Measurements from ENCODE around the gene MTCL1. TPM values are rescaled to one million over a fixed set of nuclear protein-coding genes. Genes with fewer than 3 reads are reported as not detected.

MTCL1 gene
- total RNA-seq, 1 donor from 2014 or later = 59.3 TPM

DNA sequence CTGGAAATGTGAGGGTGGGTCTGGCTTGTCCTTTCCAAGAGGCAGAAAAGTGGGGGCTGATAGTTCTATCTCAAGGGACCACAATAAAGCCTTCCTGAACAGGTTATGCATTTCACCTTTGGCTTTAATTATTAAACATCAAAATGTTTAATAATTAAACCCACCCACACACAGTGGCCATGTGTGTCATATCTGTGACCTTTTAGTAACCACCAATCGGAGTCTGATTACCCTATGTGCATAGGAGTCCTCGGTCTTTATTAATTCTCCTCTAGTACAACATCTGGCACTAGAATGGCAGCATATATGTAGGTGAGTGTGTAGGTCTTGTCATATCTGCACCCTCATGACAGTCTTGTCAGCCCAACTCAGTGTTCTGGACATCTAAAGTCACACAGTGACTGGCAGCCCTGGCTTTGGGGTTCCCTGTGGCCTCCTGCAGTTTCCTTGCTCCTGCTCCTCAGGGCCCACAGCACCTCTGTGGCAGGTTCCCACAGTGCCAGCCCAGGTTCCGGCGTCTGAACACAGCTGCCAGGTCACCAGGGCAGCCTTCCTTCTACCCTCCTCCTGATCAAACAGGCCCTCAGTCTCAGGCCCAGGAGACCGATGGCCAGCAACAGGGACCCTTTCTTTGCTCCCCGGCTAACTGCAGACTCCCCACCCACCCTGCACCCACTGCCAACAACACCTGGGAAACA, 100.9 kb downstream of the MTCL1 start:
- H3K36me3 ChIP-seq (ENCODE audit: insufficient read depth, low read length) = peaks cover 25% of the 10 kb centered on the region
- H3K36me3 Mint-ChIP-seq (ENCODE audit: low read depth, unreplicated experiment) = peaks cover 27% of the 10 kb centered on the region
- peaks cover 20% of the 10 kb centered on the region for H3K4me1 Mint-ChIP-seq (ENCODE audit: low read depth, unreplicated experiment)
- no peak overlapping the region for H3K4me3 Mint-ChIP-seq (ENCODE audit: unreplicated experiment)
- peaks cover 4% of the 10 kb centered on the region for H3K79me2 ChIP-seq (ENCODE audit: insufficient read depth, low read length)
- H4K20me1 ChIP-seq (ENCODE audit: insufficient read depth, low read length) = no peaks in the 10 kb centered on the region
- no peak for TF ChIP-seq EZH2 (IDR thresholded peaks at IDR 0.05; ENCODE audit: insufficient read depth, low read length)
- TF ChIP-seq, protein P1, sequence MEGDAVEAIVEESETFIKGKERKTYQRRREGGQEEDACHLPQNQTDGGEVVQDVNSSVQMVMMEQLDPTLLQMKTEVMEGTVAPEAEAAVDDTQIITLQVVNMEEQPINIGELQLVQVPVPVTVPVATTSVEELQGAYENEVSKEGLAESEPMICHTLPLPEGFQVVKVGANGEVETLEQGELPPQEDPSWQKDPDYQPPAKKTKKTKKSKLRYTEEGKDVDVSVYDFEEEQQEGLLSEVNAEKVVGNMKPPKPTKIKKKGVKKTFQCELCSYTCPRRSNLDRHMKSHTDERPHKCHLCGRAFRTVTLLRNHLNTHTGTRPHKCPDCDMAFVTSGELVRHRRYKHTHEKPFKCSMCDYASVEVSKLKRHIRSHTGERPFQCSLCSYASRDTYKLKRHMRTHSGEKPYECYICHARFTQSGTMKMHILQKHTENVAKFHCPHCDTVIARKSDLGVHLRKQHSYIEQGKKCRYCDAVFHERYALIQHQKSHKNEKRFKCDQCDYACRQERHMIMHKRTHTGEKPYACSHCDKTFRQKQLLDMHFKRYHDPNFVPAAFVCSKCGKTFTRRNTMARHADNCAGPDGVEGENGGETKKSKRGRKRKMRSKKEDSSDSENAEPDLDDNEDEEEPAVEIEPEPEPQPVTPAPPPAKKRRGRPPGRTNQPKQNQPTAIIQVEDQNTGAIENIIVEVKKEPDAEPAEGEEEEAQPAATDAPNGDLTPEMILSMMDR (IDR thresholded peaks at IDR 0.05; ENCODE audit: insufficient read depth, low read depth, low read length) = no peak
- H3K27me3 Mint-ChIP-seq (ENCODE audit: low read depth, unreplicated experiment) = no peaks in the 10 kb centered on the region
- H3K27me3 ChIP-seq (ENCODE audit: insufficient read depth, low read length) = no peaks in the 10 kb centered on the region
- no peak overlapping the region for H3K27ac ChIP-seq (ENCODE audit: low read depth, low read length)
- FAIRE-seq = no peak
- no peaks in the 10 kb centered on the region for H3K9me3 Mint-ChIP-seq (ENCODE audit: unreplicated experiment)
- no peak overlapping the region for H3K4me3 ChIP-seq (ENCODE audit: insufficient read depth, low read depth, low read length)
- no peak overlapping the region for H3K27ac Mint-ChIP-seq (ENCODE audit: unreplicated experiment)
- no peak overlapping the region for H3K4me2 ChIP-seq (ENCODE audit: low read length)
- H3K9me3 ChIP-seq (ENCODE audit: insufficient read depth, low read depth, low read length) = no peaks in the 10 kb centered on the region
- DNase-seq (ENCODE audit: low read depth) = no peak
- H3K9ac ChIP-seq (ENCODE audit: low read length) = no peak overlapping the region
- peaks cover 17% of the 10 kb centered on the region for H3K4me1 ChIP-seq (ENCODE audit: insufficient read depth, low read length)
- H2AFZ ChIP-seq (ENCODE audit: low read depth, low read length) = no peak overlapping the region

DNA sequence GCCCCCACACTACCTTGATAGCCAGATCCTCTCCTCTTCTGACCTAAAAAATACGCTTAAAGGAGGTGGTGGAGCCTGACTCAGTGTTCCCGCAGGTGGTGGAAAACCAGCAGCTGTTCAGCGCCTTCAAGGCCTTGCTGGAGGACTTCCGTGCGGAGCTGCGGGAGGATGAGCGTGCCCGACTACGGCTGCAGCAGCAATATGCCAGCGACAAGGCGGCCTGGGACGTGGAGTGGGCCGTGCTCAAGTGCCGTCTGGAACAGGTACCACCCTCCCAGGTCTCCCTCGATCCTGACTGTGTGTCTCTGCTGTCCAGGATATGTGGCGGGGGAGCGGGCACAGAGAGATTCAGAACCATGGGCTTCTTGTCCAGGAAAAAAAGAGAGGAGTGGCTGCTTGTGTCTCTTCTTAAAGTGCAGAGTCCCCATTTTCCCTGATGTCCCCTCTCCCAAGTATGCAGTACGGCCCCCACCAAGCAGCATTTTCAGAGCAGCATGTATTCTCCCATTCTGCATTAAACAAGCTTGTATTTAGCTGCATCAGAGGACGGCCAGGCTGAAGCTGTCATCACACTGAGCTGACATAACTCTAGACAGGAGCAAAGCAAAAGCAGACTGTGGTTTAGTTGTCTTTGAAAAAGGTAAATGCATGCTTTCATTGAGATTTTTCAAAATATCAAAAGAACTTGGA, 101.6 kb downstream of the MTCL1 start:
- no peak overlapping the region for H3K9ac ChIP-seq (ENCODE audit: low read length)
- H3K4me3 ChIP-seq (ENCODE audit: insufficient read depth, low read depth, low read length) = no peak overlapping the region
- no peak overlapping the region for H3K4me2 ChIP-seq (ENCODE audit: low read length)
- H4K20me1 ChIP-seq (ENCODE audit: insufficient read depth, low read length) = no peaks in the 10 kb centered on the region
- no peak overlapping the region for H3K27ac ChIP-seq (ENCODE audit: low read depth, low read length)
- FAIRE-seq (no peak), DNase-seq (ENCODE audit: low read depth) (no peak)
- Mint-ChIP-seq H3K4me3 (ENCODE audit: unreplicated experiment) (no peak overlapping the region), H3K27me3 (ENCODE audit: low read depth, unreplicated experiment) (no peaks in the 10 kb centered on the region), H3K4me1 (ENCODE audit: low read depth, unreplicated experiment) (peaks cover 13% of the 10 kb centered on the region), H3K27ac (ENCODE audit: unreplicated experiment) (no peak overlapping the region), H3K36me3 (ENCODE audit: low read depth, unreplicated experiment) (peaks cover 27% of the 10 kb centered on the region), H3K9me3 (ENCODE audit: unreplicated experiment) (no peaks in the 10 kb centered on the region)
- peaks cover 4% of the 10 kb centered on the region for H3K79me2 ChIP-seq (ENCODE audit: insufficient read depth, low read length)
- no peaks in the 10 kb centered on the region for H3K9me3 ChIP-seq (ENCODE audit: insufficient read depth, low read depth, low read length)
- peaks cover 25% of the 10 kb centered on the region for H3K36me3 ChIP-seq (ENCODE audit: insufficient read depth, low read length)
- H2AFZ ChIP-seq (ENCODE audit: low read depth, low read length) = no peak overlapping the region
- H3K4me1 ChIP-seq (ENCODE audit: insufficient read depth, low read length) = peaks cover 10% of the 10 kb centered on the region
- H3K27me3 ChIP-seq (ENCODE audit: insufficient read depth, low read length) = no peaks in the 10 kb centered on the region
- no peak for TF ChIP-seq EZH2 (IDR thresholded peaks at IDR 0.05; ENCODE audit: insufficient read depth, low read length)
- TF ChIP-seq, protein P1 (IDR thresholded peaks at IDR 0.05; ENCODE audit: insufficient read depth, low read depth, low read length) = no peak

DNA sequence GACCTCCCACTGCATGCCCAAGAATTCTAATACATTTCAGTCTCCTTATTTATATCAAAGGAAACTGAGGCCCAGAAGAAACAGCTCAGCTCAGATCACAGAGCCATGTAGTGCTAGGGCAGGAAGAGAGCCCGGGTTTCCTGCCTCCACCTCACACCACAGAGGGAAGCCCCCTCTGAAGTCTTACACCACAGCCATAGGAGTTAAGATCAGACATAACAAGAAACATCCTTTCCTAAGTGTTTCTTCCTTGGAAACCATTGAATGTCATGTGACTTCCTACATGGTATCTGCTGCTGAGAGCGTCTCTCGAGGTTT, 102.1 kb downstream of the MTCL1 start:
- no peak overlapping the region for H3K4me2 ChIP-seq (ENCODE audit: low read length)
- H3K27me3 ChIP-seq (ENCODE audit: insufficient read depth, low read length) = no peaks in the 10 kb centered on the region
- no peak overlapping the region for H2AFZ ChIP-seq (ENCODE audit: low read depth, low read length)
- TF ChIP-seq EZH2 (IDR thresholded peaks at IDR 0.05; ENCODE audit: insufficient read depth, low read length) = no peak
- TF ChIP-seq, protein P1 (IDR thresholded peaks at IDR 0.05; ENCODE audit: insufficient read depth, low read depth, low read length) = no peak
- Mint-ChIP-seq H3K27ac (ENCODE audit: unreplicated experiment) (no peak overlapping the region), H3K27me3 (ENCODE audit: low read depth, unreplicated experiment) (no peaks in the 10 kb centered on the region), H3K9me3 (ENCODE audit: unreplicated experiment) (no peaks in the 10 kb centered on the region), H3K36me3 (ENCODE audit: low read depth, unreplicated experiment) (peaks cover 27% of the 10 kb centered on the region), H3K4me3 (ENCODE audit: unreplicated experiment) (no peak overlapping the region), H3K4me1 (ENCODE audit: low read depth, unreplicated experiment) (peaks cover 11% of the 10 kb centered on the region)
- DNase-seq (ENCODE audit: low read depth) = no peak
- H3K9ac ChIP-seq (ENCODE audit: low read length) = no peak overlapping the region
- peaks cover 25% of the 10 kb centered on the region for H3K36me3 ChIP-seq (ENCODE audit: insufficient read depth, low read length)
- H3K4me1 ChIP-seq (ENCODE audit: insufficient read depth, low read length) = peaks cover 8% of the 10 kb centered on the region
- H3K4me3 ChIP-seq (ENCODE audit: insufficient read depth, low read depth, low read length) = no peak overlapping the region
- H4K20me1 ChIP-seq (ENCODE audit: insufficient read depth, low read length) = no peaks in the 10 kb centered on the region
- H3K79me2 ChIP-seq (ENCODE audit: insufficient read depth, low read length) = peaks cover 4% of the 10 kb centered on the region
- no peaks in the 10 kb centered on the region for H3K9me3 ChIP-seq (ENCODE audit: insufficient read depth, low read depth, low read length)
- FAIRE-seq = no peak
- no peak overlapping the region for H3K27ac ChIP-seq (ENCODE audit: low read depth, low read length)
